ENCODE data around the gene CKAP5.

CKAP5 gene

DNA sequence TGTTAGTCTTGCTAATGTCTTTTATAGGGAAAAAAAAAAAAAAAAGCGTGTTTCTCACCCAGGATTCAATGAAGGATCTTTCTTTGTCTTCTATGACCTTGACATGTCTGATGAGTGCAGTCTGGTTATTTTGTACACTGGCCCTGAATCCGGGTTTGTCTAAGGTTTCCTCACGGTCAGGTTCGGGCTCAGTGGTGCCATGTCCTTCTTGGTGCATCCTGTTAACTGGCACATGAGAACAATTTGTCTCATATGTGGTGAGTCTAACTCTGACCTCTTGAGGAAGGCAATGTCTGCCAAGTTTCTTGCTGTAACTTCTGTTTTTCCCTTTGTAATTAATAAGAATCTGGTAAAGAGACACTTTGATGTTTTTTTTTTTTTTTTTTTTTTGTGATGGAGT is 114.5 kb downstream of the CKAP5 start:
- no peaks in the 10 kb centered on the region for H3K36me3 ChIP-seq (ENCODE audit: low read length)
- H3K27ac ChIP-seq (ENCODE audit: low read depth, low read length), result no peak overlapping the region
- no peaks in the 10 kb centered on the region for H3F3A ChIP-seq (ENCODE audit: insufficient read depth)
- H3K9me2 ChIP-seq (replicated peaks; ENCODE audit: insufficient read depth, low read length), result no peaks in the 10 kb centered on the region
- no peaks in the 10 kb centered on the region for H4K20me1 ChIP-seq (ENCODE audit: low read depth, low read length)
- H3K9me3 ChIP-seq (ENCODE audit: insufficient read depth, low read length), result no peaks in the 10 kb centered on the region
- no peak overlapping the region for H2AFZ ChIP-seq (ENCODE audit: low read depth, low read length, severe bottlenecking)
- no peaks in the 10 kb centered on the region for H3K27me3 ChIP-seq (ENCODE audit: low read length)
- H3K79me2 ChIP-seq (ENCODE audit: insufficient read depth, low read length), result no peaks in the 10 kb centered on the region
- no peak overlapping the region for H3K4me3 ChIP-seq (ENCODE audit: insufficient read depth, low read length, poor library complexity, severe bottlenecking)
- H3K9ac ChIP-seq (ENCODE audit: low read length), result no peak overlapping the region
- no peak for TF ChIP-seq EZH2phosphoT487 (conservative IDR thresholded peaks at IDR 0.05; ENCODE audit: low read length)
- TF ChIP-seq CTCF (IDR thresholded peaks at IDR 0.05; ENCODE audit: insufficient read depth, low read length, poor library complexity, severe bottlenecking), result no peak
- H3K4me2 ChIP-seq (ENCODE audit: low read depth, low read length, poor library complexity, severe bottlenecking), result no peak overlapping the region

- Histone ChIP-seq H3K9ac (ENCODE audit: low read length) (no peak overlapping the region), H2AFZ (ENCODE audit: low read depth, low read length, severe bottlenecking) (no peak overlapping the region), H3F3A (ENCODE audit: insufficient read depth) (no peaks in the 10 kb centered on the region)
Measured at GRCh38 chr11:46729110-46730027, 116.7 kb downstream of the CKAP5 start.

DNA sequence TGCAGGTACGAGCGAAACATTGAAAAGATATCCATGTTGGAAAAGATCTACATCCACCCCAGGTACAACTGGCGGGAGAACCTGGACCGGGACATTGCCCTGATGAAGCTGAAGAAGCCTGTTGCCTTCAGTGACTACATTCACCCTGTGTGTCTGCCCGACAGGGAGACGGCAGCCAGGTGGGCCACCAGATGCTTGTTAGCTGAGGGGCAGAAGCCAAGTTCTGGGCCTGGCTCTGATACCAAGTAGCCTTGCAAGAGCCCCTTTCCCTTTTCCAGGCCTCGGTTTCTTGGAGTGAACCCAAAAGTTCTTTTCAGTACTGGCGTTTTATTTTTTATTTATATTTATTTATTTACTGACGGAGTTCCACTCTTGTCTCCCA is 117.4 kb downstream of the CKAP5 start:
- no peaks in the 10 kb centered on the region for H3K27me3 ChIP-seq (ENCODE audit: low read length)
- H3F3A ChIP-seq (ENCODE audit: insufficient read depth), result no peaks in the 10 kb centered on the region
- H3K36me3 ChIP-seq (ENCODE audit: low read length), result no peaks in the 10 kb centered on the region
- no peak overlapping the region for H3K4me2 ChIP-seq (ENCODE audit: low read depth, low read length, poor library complexity, severe bottlenecking)
- no peaks in the 10 kb centered on the region for H3K79me2 ChIP-seq (ENCODE audit: insufficient read depth, low read length)
- H3K27ac ChIP-seq (ENCODE audit: low read depth, low read length), result no peak overlapping the region
- H3K9me2 ChIP-seq (replicated peaks; ENCODE audit: insufficient read depth, low read length), result no peaks in the 10 kb centered on the region
- H3K9ac ChIP-seq (ENCODE audit: low read length), result no peak overlapping the region
- no peaks in the 10 kb centered on the region for H4K20me1 ChIP-seq (ENCODE audit: low read depth, low read length)
- H3K9me3 ChIP-seq (ENCODE audit: insufficient read depth, low read length), result no peaks in the 10 kb centered on the region
- TF ChIP-seq EZH2phosphoT487 (conservative IDR thresholded peaks at IDR 0.05; ENCODE audit: low read length), result no peak
- no peak for TF ChIP-seq CTCF (IDR thresholded peaks at IDR 0.05; ENCODE audit: insufficient read depth, low read length, poor library complexity, severe bottlenecking)
- H2AFZ ChIP-seq (ENCODE audit: low read depth, low read length, severe bottlenecking), result no peak overlapping the region
- H3K4me3 ChIP-seq (ENCODE audit: insufficient read depth, low read length, poor library complexity, severe bottlenecking), result no peak overlapping the region

More at GRCh38 chr11:46729110-46730027, 116.7 kb downstream of the CKAP5 start:
- Histone ChIP-seq H3K4me3 (ENCODE audit: insufficient read depth, low read length, poor library complexity, severe bottlenecking) (no peak overlapping the region), H4K20me1 (ENCODE audit: low read depth, low read length) (no peaks in the 10 kb centered on the region), H3K36me3 (ENCODE audit: low read length) (no peaks in the 10 kb centered on the region), H3K79me2 (ENCODE audit: insufficient read depth, low read length) (no peaks in the 10 kb centered on the region), H3K27me3 (ENCODE audit: low read length) (no peaks in the 10 kb centered on the region), H3K9me3 (ENCODE audit: insufficient read depth, low read length) (no peaks in the 10 kb centered on the region), H3K4me2 (ENCODE audit: low read depth, low read length, poor library complexity, severe bottlenecking) (no peak overlapping the region), H3K27ac (ENCODE audit: low read depth, low read length) (no peak overlapping the region), H3K9me2 (replicated peaks; ENCODE audit: insufficient read depth, low read length) (no peaks in the 10 kb centered on the region)
- TF ChIP-seq EZH2phosphoT487 (conservative IDR thresholded peaks at IDR 0.05; ENCODE audit: low read length) (no peak), CTCF (IDR thresholded peaks at IDR 0.05; ENCODE audit: insufficient read depth, low read length, poor library complexity, severe bottlenecking) (no peak)

Measured in SU-DHL-6 (cell line).